ENCODE measurements around the gene HIP1R. TPM values are rescaled to one million over a fixed set of nuclear protein-coding genes. Genes with fewer than 3 reads are reported as not detected.
"Not testable (repeated sequence)": the region's sequence is repeated elsewhere in the genome, so short reads cannot be mapped to it uniquely, and the experiment has no call there.

The HIP1R gene
- total RNA-seq, 2 experiments from 2014 or later, result 17.1 to 20.9 TPM

- Mint-ChIP-seq H3K36me3 (ENCODE audit: low read depth) (no peaks in the 10 kb centered on the region), H3K27me3 (peaks cover 3% of the 10 kb centered on the region), H3K27ac (no peak overlapping the region), H3K4me1 (peaks cover 34% of the 10 kb centered on the region), H3K9me3 (ENCODE audit: low read depth) (no peaks in the 10 kb centered on the region), H3K4me3 (no peak overlapping the region)
- no peak for ATAC-seq
- DNase-seq, result no peak
- POLR2A ChIA-PET, result no interaction called here
- CTCF ChIA-PET, result interaction anchor here (0.5 to 1.0 kb wide), 2 partner anchors 12 to 47 kb away, joined by 3 read pairs; no protein-coding TSS in a partner anchor
- intact Hi-C loops (cut with DNase I, micrococcal nuclease), result no loop called here
Measured at GRCh38 chr12:122902854-122903692, 67.8 kb downstream of the HIP1R start.

- ChIA-PET CTCF (interaction anchor here (0.5 to 1.0 kb wide), 2 partner anchors 12 to 48 kb away, joined by 3 read pairs; no protein-coding TSS in a partner anchor), POLR2A (no interaction called here)
- ATAC-seq, result no peak
- peaks cover 3% of the 10 kb centered on the region for H3K27me3 Mint-ChIP-seq
- H3K9me3 Mint-ChIP-seq (ENCODE audit: low read depth), result no peaks in the 10 kb centered on the region
- no peak for DNase-seq
- H3K27ac Mint-ChIP-seq, result no peak overlapping the region
- no peak overlapping the region for H3K4me3 Mint-ChIP-seq
- intact Hi-C loops (cut with DNase I, micrococcal nuclease), result no loop called here
- H3K4me1 Mint-ChIP-seq, result peaks cover 28% of the 10 kb centered on the region
- H3K36me3 Mint-ChIP-seq (ENCODE audit: low read depth), result no peaks in the 10 kb centered on the region
Measured at GRCh38 chr12:122903693-122904034, 68.4 kb downstream of the HIP1R start.

GRCh38 chr12:122905258-122905657 is 70.0 kb downstream of the HIP1R start:
- POLR2A ChIA-PET; H3K27ac Mint-ChIP-seq; intact Hi-C loops (cut with DNase I, micrococcal nuclease); H3K4me3 Mint-ChIP-seq; CTCF ChIA-PET; H3K27me3 Mint-ChIP-seq; ATAC-seq; DNase-seq; H3K9me3 Mint-ChIP-seq (ENCODE audit: low read depth); H3K36me3 Mint-ChIP-seq (ENCODE audit: low read depth): not testable (repeated sequence)
- peaks cover 14% of the 10 kb centered on the region for H3K4me1 Mint-ChIP-seq

GRCh38 chr12:122908915-122909314 is 73.7 kb downstream of the HIP1R start:
- ATAC-seq (no peak), DNase-seq (no peak)
- H3K27ac Mint-ChIP-seq, result no peak overlapping the region
- intact Hi-C loops (cut with DNase I, micrococcal nuclease), result no loop called here
- H3K27me3 Mint-ChIP-seq, result no peaks in the 10 kb centered on the region
- H3K36me3 Mint-ChIP-seq (ENCODE audit: low read depth), result no peaks in the 10 kb centered on the region
- ChIA-PET CTCF (no interaction called here), POLR2A (no interaction called here)
- H3K9me3 Mint-ChIP-seq (ENCODE audit: low read depth), result no peaks in the 10 kb centered on the region
- H3K4me3 Mint-ChIP-seq, result no peak overlapping the region
- no peaks in the 10 kb centered on the region for H3K4me1 Mint-ChIP-seq

GRCh38 chr12:122909442-122910288 is 74.4 kb downstream of the HIP1R start:
- no peak overlapping the region for H3K27ac Mint-ChIP-seq
- DNase-seq, result no peak
- no peaks in the 10 kb centered on the region for H3K36me3 Mint-ChIP-seq (ENCODE audit: low read depth)
- no peak overlapping the region for H3K4me3 Mint-ChIP-seq
- H3K27me3 Mint-ChIP-seq, result no peaks in the 10 kb centered on the region
- ATAC-seq, result no peak
- intact Hi-C loops (cut with DNase I, micrococcal nuclease), result no loop called here
- no peaks in the 10 kb centered on the region for H3K9me3 Mint-ChIP-seq (ENCODE audit: low read depth)
- no peaks in the 10 kb centered on the region for H3K4me1 Mint-ChIP-seq
- CTCF ChIA-PET, result no interaction called here
- POLR2A ChIA-PET, result interaction anchor here (0.6 kb wide), 1 partner anchor 18 kb away, joined by 7 read pairs; no protein-coding TSS in a partner anchor

Other genes starting within 250 kb of the HIP1R start
- gene HCAR2, start 132.1 kb upstream of the HIP1R start, total RNA-seq, result not detected
- gene HCAR3, start 118.6 kb upstream of the HIP1R start, total RNA-seq, result under 1 TPM; 0.07 to 0.09 TPM
- under 1 TPM; 0.39 to 0.67 TPM for gene HCAR1, start 104.6 kb upstream of the HIP1R start, total RNA-seq
- gene DENR, start 82.6 kb upstream of the HIP1R start, total RNA-seq, result 10 to 100 TPM; 64.1 to 76.9 TPM
- 1 to 10 TPM in 1 of 2 experiments, under 1 TPM in 1; 0.63 to 1.3 TPM for gene CCDC62, start 60.9 kb upstream of the HIP1R start, total RNA-seq
- gene VPS37B, start 60.7 kb downstream of the HIP1R start, total RNA-seq, result 10 to 100 TPM in 1 of 2 experiments, 1 to 10 TPM in 1; 9.4 to 11.4 TPM
- gene ABCB9, start 131.0 kb downstream of the HIP1R start, total RNA-seq, result 1 to 10 TPM; 3.8 to 6.3 TPM
- 10 to 100 TPM; 20.2 to 30.8 TPM for gene OGFOD2, start 139.8 kb downstream of the HIP1R start, total RNA-seq
- 100 to 1,000 TPM; 141 to 163 TPM for gene ARL6IP4, start 145.2 kb downstream of the HIP1R start, total RNA-seq